ENCODE data around the gene MSRB3.

GRCh38 chr12:65259501-65259900 lies 19.0 kb upstream of the MSRB3 start:
- TF ChIP-seq, protein P1, sequence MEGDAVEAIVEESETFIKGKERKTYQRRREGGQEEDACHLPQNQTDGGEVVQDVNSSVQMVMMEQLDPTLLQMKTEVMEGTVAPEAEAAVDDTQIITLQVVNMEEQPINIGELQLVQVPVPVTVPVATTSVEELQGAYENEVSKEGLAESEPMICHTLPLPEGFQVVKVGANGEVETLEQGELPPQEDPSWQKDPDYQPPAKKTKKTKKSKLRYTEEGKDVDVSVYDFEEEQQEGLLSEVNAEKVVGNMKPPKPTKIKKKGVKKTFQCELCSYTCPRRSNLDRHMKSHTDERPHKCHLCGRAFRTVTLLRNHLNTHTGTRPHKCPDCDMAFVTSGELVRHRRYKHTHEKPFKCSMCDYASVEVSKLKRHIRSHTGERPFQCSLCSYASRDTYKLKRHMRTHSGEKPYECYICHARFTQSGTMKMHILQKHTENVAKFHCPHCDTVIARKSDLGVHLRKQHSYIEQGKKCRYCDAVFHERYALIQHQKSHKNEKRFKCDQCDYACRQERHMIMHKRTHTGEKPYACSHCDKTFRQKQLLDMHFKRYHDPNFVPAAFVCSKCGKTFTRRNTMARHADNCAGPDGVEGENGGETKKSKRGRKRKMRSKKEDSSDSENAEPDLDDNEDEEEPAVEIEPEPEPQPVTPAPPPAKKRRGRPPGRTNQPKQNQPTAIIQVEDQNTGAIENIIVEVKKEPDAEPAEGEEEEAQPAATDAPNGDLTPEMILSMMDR (IDR thresholded peaks at IDR 0.05) = no peak
- TF ChIP-seq EZH2 (IDR thresholded peaks at IDR 0.05) = no peak
